ENCODE measurements around the gene CREBZF. TPM values are rescaled to one million over a fixed set of nuclear protein-coding genes. Genes with fewer than 3 reads are reported as not detected.
"Not testable (repeated sequence)": the region's sequence is repeated elsewhere in the genome, so short reads cannot be mapped to it uniquely, and the experiment has no call there.

CREBZF gene
- total and polyA plus RNA-seq, 2 donors (not counting 1 experiment from before 2014, with no cell fraction given) = 20.5 to 40.3 TPM

DNA sequence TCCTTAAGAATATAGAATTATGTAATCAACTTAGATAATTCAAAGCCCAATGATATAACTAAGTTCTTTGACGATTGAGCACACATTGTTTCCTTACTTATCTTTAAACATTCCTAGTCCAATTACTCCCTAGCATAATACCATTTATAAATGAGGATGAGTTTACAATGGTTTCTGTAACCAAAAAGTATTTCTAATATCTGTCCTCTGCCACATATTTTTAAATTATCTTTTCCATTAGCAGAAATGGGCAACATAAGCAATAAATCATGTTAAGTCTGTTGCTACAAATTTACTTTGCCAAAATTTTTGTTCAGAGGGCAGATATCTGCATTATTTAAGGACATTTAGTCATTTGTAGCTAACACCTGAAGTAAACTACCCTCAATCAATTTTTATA is 6.7 kb downstream of the CREBZF start:
- Histone ChIP-seq H3K4me3 (replicated peaks in 1 of 4; ENCODE audit: control extremely low read depth in 1 of 4, insufficient read depth in 1 of 4, low read depth in 3 of 4, low read length in 4 of 4) (no peak overlapping the region), H3K9ac (ENCODE audit: insufficient read depth, low read length) (no peak overlapping the region), H4K20me1 (ENCODE audit: control insufficient read depth, extremely low read depth, insufficient read depth, low read length) (peaks cover 2% of the 10 kb centered on the region), H2AFZ (ENCODE audit: low read length) (no peak overlapping the region), H3K9me3 (ENCODE audit: control insufficient read depth, insufficient read depth, low read depth, low read length) (no peaks in the 10 kb centered on the region), H3K4me2 (ENCODE audit: extremely low read depth, insufficient read depth, low read length) (no peak overlapping the region), H3K4me1 (ENCODE audit: control insufficient read depth, extremely low read depth, insufficient read depth, low read length) (peaks cover 6% of the 10 kb centered on the region), H3K27me3 (ENCODE audit: control insufficient read depth, insufficient read depth, low read length) (no peaks in the 10 kb centered on the region), H3K36me3 (ENCODE audit: control insufficient read depth, insufficient read depth, low read length) (peaks cover 6% of the 10 kb centered on the region), H3K79me2 (ENCODE audit: control insufficient read depth, insufficient read depth, low read length) (peaks cover 62% of the 10 kb centered on the region), H3K27ac (ENCODE audit: insufficient read depth, low read length) (no peak overlapping the region)
- TF ChIP-seq, protein P1, sequence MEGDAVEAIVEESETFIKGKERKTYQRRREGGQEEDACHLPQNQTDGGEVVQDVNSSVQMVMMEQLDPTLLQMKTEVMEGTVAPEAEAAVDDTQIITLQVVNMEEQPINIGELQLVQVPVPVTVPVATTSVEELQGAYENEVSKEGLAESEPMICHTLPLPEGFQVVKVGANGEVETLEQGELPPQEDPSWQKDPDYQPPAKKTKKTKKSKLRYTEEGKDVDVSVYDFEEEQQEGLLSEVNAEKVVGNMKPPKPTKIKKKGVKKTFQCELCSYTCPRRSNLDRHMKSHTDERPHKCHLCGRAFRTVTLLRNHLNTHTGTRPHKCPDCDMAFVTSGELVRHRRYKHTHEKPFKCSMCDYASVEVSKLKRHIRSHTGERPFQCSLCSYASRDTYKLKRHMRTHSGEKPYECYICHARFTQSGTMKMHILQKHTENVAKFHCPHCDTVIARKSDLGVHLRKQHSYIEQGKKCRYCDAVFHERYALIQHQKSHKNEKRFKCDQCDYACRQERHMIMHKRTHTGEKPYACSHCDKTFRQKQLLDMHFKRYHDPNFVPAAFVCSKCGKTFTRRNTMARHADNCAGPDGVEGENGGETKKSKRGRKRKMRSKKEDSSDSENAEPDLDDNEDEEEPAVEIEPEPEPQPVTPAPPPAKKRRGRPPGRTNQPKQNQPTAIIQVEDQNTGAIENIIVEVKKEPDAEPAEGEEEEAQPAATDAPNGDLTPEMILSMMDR (conservative IDR thresholded peaks at IDR 0.05 in 1 of 2, IDR thresholded peaks at IDR 0.05 in 1 of 2; ENCODE audit: low read depth in 1 of 2, low read length in 2 of 2) = no peak
- TF ChIP-seq EZH2 (IDR thresholded peaks at IDR 0.05; ENCODE audit: low read length, missing control alignments) = no peak
- no peak for DNase-seq (ENCODE audit: low read depth in 2 of 2)

DNA sequence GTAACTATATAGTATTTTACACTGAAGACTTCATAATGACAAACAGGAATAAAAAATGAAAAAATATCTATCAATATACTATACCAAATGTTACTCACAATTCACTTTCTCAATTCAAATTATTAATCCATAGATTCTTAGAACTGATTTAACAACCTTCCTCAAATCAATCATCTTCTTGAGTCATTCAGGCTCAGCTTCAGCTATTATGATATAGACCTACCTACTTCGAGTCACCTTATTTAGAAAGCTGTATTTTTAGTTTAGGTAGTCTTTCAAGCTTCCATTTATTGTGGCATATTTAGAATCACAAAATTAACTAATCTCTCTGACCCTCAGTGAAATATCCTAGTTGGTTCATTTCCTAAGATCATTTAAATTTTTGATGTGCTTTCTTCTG is 8.2 kb downstream of the CREBZF start:
- Histone ChIP-seq H3K4me2 (ENCODE audit: extremely low read depth, insufficient read depth, low read length) (no peak overlapping the region), H4K20me1 (ENCODE audit: control insufficient read depth, extremely low read depth, insufficient read depth, low read length) (no peaks in the 10 kb centered on the region), H2AFZ (ENCODE audit: low read length) (no peak overlapping the region), H3K36me3 (ENCODE audit: control insufficient read depth, insufficient read depth, low read length) (peaks cover 4% of the 10 kb centered on the region), H3K79me2 (ENCODE audit: control insufficient read depth, insufficient read depth, low read length) (peaks cover 48% of the 10 kb centered on the region), H3K4me3 (replicated peaks in 1 of 4; ENCODE audit: control extremely low read depth in 1 of 4, insufficient read depth in 1 of 4, low read depth in 3 of 4, low read length in 4 of 4) (no peak overlapping the region), H3K9me3 (ENCODE audit: control insufficient read depth, insufficient read depth, low read depth, low read length) (no peaks in the 10 kb centered on the region), H3K27me3 (ENCODE audit: control insufficient read depth, insufficient read depth, low read length) (no peaks in the 10 kb centered on the region), H3K4me1 (ENCODE audit: control insufficient read depth, extremely low read depth, insufficient read depth, low read length) (peaks cover 4% of the 10 kb centered on the region), H3K27ac (ENCODE audit: insufficient read depth, low read length) (no peak overlapping the region), H3K9ac (ENCODE audit: insufficient read depth, low read length) (no peak overlapping the region)
- TF ChIP-seq EZH2 (IDR thresholded peaks at IDR 0.05; ENCODE audit: low read length, missing control alignments) = no peak
- no peak for DNase-seq (ENCODE audit: low read depth in 2 of 2)

DNA sequence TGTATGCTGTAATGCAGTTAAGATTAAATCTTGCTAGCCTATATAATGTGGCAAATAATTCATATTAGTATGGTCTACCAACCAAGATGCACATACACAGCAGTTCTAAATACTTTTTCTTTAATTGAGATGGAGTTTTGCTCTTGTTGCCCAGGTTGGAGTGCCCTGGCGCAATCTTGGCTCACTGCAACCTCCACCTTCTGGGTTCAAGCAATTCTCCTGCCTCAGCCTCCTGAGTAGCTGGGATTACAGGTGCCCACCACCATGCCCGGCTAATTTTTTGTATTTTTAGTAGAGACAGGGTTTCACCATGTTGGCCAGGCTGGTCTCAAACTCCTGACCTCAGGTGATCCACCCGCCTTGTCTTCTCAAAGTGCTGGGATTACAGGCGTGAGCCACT is 10.6 kb downstream of the CREBZF start:
- not testable (repeated sequence) for DNase-seq (ENCODE audit: low read depth in 2 of 2); H4K20me1 ChIP-seq (ENCODE audit: control insufficient read depth, extremely low read depth, insufficient read depth, low read length); H3K4me3 ChIP-seq (replicated peaks in 1 of 4; ENCODE audit: control extremely low read depth in 1 of 4, insufficient read depth in 1 of 4, low read depth in 3 of 4, low read length in 4 of 4); H3K27me3 ChIP-seq (ENCODE audit: control insufficient read depth, insufficient read depth, low read length); H3K27ac ChIP-seq (ENCODE audit: insufficient read depth, low read length); H3K9ac ChIP-seq (ENCODE audit: insufficient read depth, low read length); H2AFZ ChIP-seq (ENCODE audit: low read length); H3K9me3 ChIP-seq (ENCODE audit: control insufficient read depth, insufficient read depth, low read depth, low read length); H3K4me2 ChIP-seq (ENCODE audit: extremely low read depth, insufficient read depth, low read length); H3K4me1 ChIP-seq (ENCODE audit: control insufficient read depth, extremely low read depth, insufficient read depth, low read length); H3K36me3 ChIP-seq (ENCODE audit: control insufficient read depth, insufficient read depth, low read length)
- H3K79me2 ChIP-seq (ENCODE audit: control insufficient read depth, insufficient read depth, low read length) = peaks cover 28% of the 10 kb centered on the region

DNA sequence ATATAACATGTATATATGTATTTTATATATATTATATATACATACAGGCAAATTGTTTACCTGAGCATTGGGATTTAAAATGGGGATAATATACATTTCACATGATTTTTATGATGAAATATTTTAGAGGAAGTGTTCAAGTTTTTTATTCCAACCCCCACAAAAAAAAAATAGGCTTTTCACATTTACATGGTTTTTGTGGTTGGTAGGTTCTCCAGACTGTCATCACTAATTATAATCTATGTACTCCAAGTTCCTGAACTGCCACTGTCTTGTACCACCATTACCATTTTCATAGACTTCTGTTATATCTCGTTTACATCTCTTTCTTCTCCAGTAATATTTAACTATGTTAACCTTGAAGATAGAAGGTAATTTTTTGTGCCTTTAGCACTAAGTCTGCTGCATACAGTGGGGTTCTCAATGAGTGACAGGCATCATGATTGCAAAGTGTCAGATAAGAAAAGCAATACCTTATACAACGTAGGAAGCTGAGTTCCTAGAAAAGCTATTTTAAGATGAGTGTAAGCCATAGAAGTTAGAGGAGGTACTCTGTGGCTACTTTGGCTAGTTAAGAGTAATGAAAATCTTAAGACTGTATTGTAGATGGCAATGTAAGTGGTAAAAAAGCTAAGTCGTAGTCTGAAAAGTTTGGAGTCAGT is 12.0 kb downstream of the CREBZF start:
- no peak overlapping the region for H3K4me3 ChIP-seq (replicated peaks in 1 of 4; ENCODE audit: control extremely low read depth in 1 of 4, insufficient read depth in 1 of 4, low read depth in 3 of 4, low read length in 4 of 4)
- no peak overlapping the region for H2AFZ ChIP-seq (ENCODE audit: low read length)
- peaks cover 4% of the 10 kb centered on the region for H3K36me3 ChIP-seq (ENCODE audit: control insufficient read depth, insufficient read depth, low read length)
- H3K9me3 ChIP-seq (ENCODE audit: control insufficient read depth, insufficient read depth, low read depth, low read length) = no peaks in the 10 kb centered on the region
- H4K20me1 ChIP-seq (ENCODE audit: control insufficient read depth, extremely low read depth, insufficient read depth, low read length) = no peaks in the 10 kb centered on the region
- H3K79me2 ChIP-seq (ENCODE audit: control insufficient read depth, insufficient read depth, low read length) = peaks cover 22% of the 10 kb centered on the region
- no peaks in the 10 kb centered on the region for H3K27me3 ChIP-seq (ENCODE audit: control insufficient read depth, insufficient read depth, low read length)
- H3K4me1 ChIP-seq (ENCODE audit: control insufficient read depth, extremely low read depth, insufficient read depth, low read length) = no peaks in the 10 kb centered on the region
- H3K4me2 ChIP-seq (ENCODE audit: extremely low read depth, insufficient read depth, low read length) = no peak overlapping the region
- no peak for DNase-seq (ENCODE audit: low read depth in 2 of 2)
- no peak overlapping the region for H3K9ac ChIP-seq (ENCODE audit: insufficient read depth, low read length)
- TF ChIP-seq, protein P1 (conservative IDR thresholded peaks at IDR 0.05 in 1 of 2, IDR thresholded peaks at IDR 0.05 in 1 of 2; ENCODE audit: low read depth in 1 of 2, low read length in 2 of 2) = no peak
- no peak for TF ChIP-seq EZH2 (IDR thresholded peaks at IDR 0.05; ENCODE audit: low read length, missing control alignments)
- H3K27ac ChIP-seq (ENCODE audit: insufficient read depth, low read length) = no peak overlapping the region

Data from fibroblast of lung (primary cell).